Lung (tissue), 12 donors: ENCODE data around the gene EVI5L. TPM values are rescaled to one million over a fixed set of nuclear protein-coding genes. Genes with fewer than 3 reads are reported as not detected.

Experiments used
- ATAC-seq: fragments of 200-7000 bp; cut with Tn5 transposase; one replicate; pipeline ENCODE4 v1.9.1; 2020; ENCODE audit warnings: moderate number of reproducible peaks; ENCODE audit not compliant: insufficient read depth, low FRiP score
- DNase-seq, 3 donors: peaks; one replicate each; pipeline ENCODE4 v3.0.0-alpha.2; 2013 to 2017
- H3K27ac ChIP-seq, 2 donors: one replicate each; pipeline ENCODE4 v1.5.1; 2013; ENCODE audit warnings: mild to moderate bottlenecking in 2 of 2, moderate library complexity in 2 of 2, control low read depth in 1 of 2, inconsistent platforms in 1 of 2, low read depth in 1 of 2, low read length in 1 of 2
- H3K27me3 ChIP-seq, 3 donors: one replicate each; pipeline ENCODE4 v1.5.1; 2013; ENCODE audit warnings: low read length in 2 of 3; ENCODE audit not compliant: control insufficient read depth in 3 of 3, insufficient read depth in 3 of 3
- H3K36me3 ChIP-seq, 4 donors: one replicate each; pipeline ENCODE4 v1.5.1; 2013; ENCODE audit warnings: low read length in 4 of 4, mild to moderate bottlenecking in 1 of 4, moderate library complexity in 1 of 4; ENCODE audit not compliant: control insufficient read depth in 4 of 4, insufficient read depth in 4 of 4
- H3K4me1 ChIP-seq, 5 donors: one replicate each; pipeline ENCODE4 v1.5.1; 2013; ENCODE audit warnings: low read length in 5 of 5, mild to moderate bottlenecking in 2 of 5, moderate library complexity in 1 of 5; ENCODE audit not compliant: control insufficient read depth in 5 of 5, insufficient read depth in 5 of 5
- H3K4me3 ChIP-seq: one replicate; pipeline ENCODE4 v1.5.1; 2013; ENCODE audit warnings: mild to moderate bottlenecking, control low read depth, moderate library complexity
- H3K9ac ChIP-seq, 2 donors: one replicate each; pipeline ENCODE4 v1.5.1; 2013; ENCODE audit warnings: low read length in 2 of 2, control low read depth in 1 of 2; ENCODE audit not compliant: insufficient read depth in 1 of 2
- H3K9me3 ChIP-seq, 4 donors: one replicate each; pipeline ENCODE4 v1.5.1; 2013; ENCODE audit warnings: low read length in 3 of 4, mild to moderate bottlenecking in 1 of 4, moderate library complexity in 1 of 4; ENCODE audit not compliant: control insufficient read depth in 4 of 4, insufficient read depth in 3 of 4
- CTCF ChIP-seq: IDR thresholded peaks from 2 replicates; pipeline ENCODE4 v1.5.1; 2012; ENCODE audit warnings: mild to moderate bottlenecking; ENCODE audit errors: control extremely low read depth, extremely low read depth
- WGBS, 2 donors: extraction: QIAGEN DNeasy Blood & Tissue Kit; methylation state at CpG; one replicate each; pipeline ENCODE4 v1.1.7; 2013; 5-methylcytosine and 5-hydroxymethylcytosine counted together
- polyA plus RNA-seq, 2 donors: library from polyadenylated mRNA; stranded (reverse); fragments of 200-250 nt; gene quantifications; one replicate each; pipeline ENCODE4 v1.2.1, GENCODE V29; 2013
- total RNA-seq, 2 donors: library from RNA; depleted of rRNA in 1 of 2; stranded (reverse); fragments of >200 nt in 1 of 2; gene quantifications; one replicate each; pipeline ENCODE4 v1.2.1, GENCODE V29; 2014 to 2021
- donor health status: control.
- donor health status: control.
- donor health status: Bipolar disorder and iron deficiency.
- donor health status: healthy.
- donor health status: DM: yes; HTN: yes; CAD: no.

EVI5L gene
- total and polyA plus RNA-seq, 4 donors = 10.7 to 18.6 (median 12.6) TPM

DNA sequence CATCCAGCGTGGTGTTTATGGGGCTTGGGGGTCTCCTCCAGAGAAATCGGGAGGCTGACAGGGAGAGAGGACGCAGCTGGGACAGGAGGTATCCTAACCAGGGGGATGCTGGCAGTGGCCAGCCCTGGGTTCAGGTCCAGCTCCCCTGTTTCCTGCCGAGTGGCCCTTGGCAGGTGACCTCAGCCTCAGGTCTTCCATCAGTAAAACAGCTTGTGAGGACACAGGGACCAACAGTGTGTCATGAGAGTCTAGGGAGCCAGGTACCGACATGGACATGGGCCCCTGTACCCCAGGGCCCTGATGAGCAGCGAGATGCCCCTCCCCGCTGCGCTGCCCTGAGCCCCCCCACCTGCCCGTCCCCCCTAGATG, 19.6 kb downstream of the EVI5L start:
- 86 to 89% methylated on average over 9 of the region's 9 CpGs for WGBS, 2 donors
- H3K9ac ChIP-seq = no peak overlapping the region
- no peak for ATAC-seq

DNA sequence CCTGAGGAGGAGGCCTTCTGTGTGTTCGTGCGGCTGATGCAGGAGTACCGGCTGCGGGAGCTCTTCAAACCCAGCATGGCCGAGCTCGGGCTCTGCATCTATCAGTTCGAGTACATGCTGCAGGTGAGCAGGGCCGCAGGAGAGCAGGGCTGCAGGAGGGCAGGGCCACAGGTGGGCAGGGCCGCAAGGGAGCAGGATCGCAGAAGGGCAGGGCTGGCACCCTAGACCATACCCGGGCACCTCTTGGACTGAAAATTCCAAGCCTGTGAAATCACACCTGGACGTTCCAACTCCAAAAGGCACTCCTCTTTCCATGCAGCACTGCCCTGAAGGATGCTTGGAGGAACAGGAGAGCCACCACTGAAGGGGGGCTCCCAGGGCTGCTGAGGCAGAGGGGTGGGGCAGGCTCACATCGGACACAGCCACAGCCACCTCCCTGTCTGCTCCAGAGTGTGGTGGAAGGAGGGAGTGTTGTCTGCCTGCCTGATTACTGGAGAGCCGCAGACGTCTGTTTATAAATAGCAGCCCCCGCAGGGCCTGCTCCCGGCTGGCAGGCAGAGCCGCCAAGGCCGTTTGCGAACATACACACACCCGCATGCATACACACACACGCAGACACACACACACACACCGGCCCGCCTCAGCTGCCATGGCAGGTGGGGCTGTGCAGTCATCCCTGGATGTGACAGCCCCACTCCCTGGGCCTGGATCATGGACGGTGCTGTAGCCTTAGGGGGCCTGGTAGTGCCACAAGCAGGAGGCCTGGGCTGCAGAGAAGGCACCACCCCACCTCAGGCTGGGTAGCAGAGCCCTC, 20.2 kb downstream of the EVI5L start:
- no peak for TF ChIP-seq CTCF
- Histone ChIP-seq H3K4me1 (peaks cover 0 to 9% (median 0%) of the 10 kb centered on the region in 5 donors), H3K9me3 (no peaks in the 10 kb centered on the region), H3K9ac (no peak overlapping the region), H3K27me3 (no peaks in the 10 kb centered on the region), H3K4me3 (no peak overlapping the region), H3K27ac (peak overlapping the region in 1 of 2 donors; percentile 23), H3K36me3 (peaks cover 0 to 6% (median 2%) of the 10 kb centered on the region in 4 donors)
- 73 to 79% methylated on average over 25 of the region's 25 CpGs for WGBS, 2 donors
- ATAC-seq (no peak), DNase-seq (peak in 2 of 3 donors; percentile 31 to 36)

More for the DNA sequence above, 19.6 kb downstream of the EVI5L start:
- H3K27ac ChIP-seq = no peak overlapping the region
- H3K4me3 ChIP-seq = no peak overlapping the region
- DNase-seq = no peak
- peaks cover 0 to 9% (median 0%) of the 10 kb centered on the region in 5 donors for H3K4me1 ChIP-seq
- no peaks in the 10 kb centered on the region for H3K27me3 ChIP-seq
- H3K9me3 ChIP-seq = no peaks in the 10 kb centered on the region
- H3K36me3 ChIP-seq = peaks cover 0 to 6% (median under 1%) of the 10 kb centered on the region in 4 donors
- TF ChIP-seq CTCF = no peak

GRCh38 chr19:7850945-7851622, 21.1 kb downstream of the EVI5L start:
- peaks cover 0 to 6% (median 2%) of the 10 kb centered on the region in 4 donors for H3K36me3 ChIP-seq
- DNase-seq (no peak), ATAC-seq (no peak)
- no peaks in the 10 kb centered on the region for H3K27me3 ChIP-seq
- peaks cover 0 to 9% (median 0%) of the 10 kb centered on the region in 5 donors for H3K4me1 ChIP-seq
- 92 to 94% methylated on average over 19 of the region's 19 CpGs for WGBS, 2 donors
- H3K27ac ChIP-seq = no peak overlapping the region
- no peaks in the 10 kb centered on the region for H3K9me3 ChIP-seq
- no peak for TF ChIP-seq CTCF
- H3K4me3 ChIP-seq = no peak overlapping the region
- no peak overlapping the region for H3K9ac ChIP-seq
